Measurements from ENCODE around the gene ADGRA1.

GRCh38 chr10:133129859-133130495 lies 42.3 kb downstream of the ADGRA1 start:
- no peak for TF ChIP-seq GATA2 (IDR thresholded peaks at IDR 0.05; ENCODE audit: insufficient read depth, insufficient read length, low read depth, low read length)
- no peak for TF ChIP-seq CTCF (IDR thresholded peaks at IDR 0.05; ENCODE audit: extremely low read depth in 1 of 2, insufficient read depth in 1 of 2, low read depth in 1 of 2, low read length in 2 of 2)
- no peak for TF ChIP-seq POLR2A (IDR thresholded peaks at IDR 0.05; ENCODE audit: low read depth, low read length)
